Tibial artery (tissue), 4 donors: ENCODE measurements around the gene POP7.

Experiments used
- DNase-seq, 2 donors: peaks; one replicate each; pipeline ENCODE4 v3.0.0-alpha.2; 2019
- H3K27ac ChIP-seq, 2 donors: fragments of 200-600 bp; sonication (generic) in 1 of 2; 1 replicate in 1 of 2; 2 replicates in 1 of 2; pipeline ENCODE4 v1.5.1; 2018 to 2019; ENCODE audit warnings: mild to moderate bottlenecking in 1 of 2
- H3K27me3 ChIP-seq, 2 donors: fragments of 200-600 bp; sonication (generic) in 1 of 2; one replicate each; pipeline versions ENCODE4 v1.5.1 to v1.6.0; 2016 to 2019
- H3K36me3 ChIP-seq, 3 donors: fragments of 200-600 bp; sonication (generic) in 2 of 3; one replicate each; pipeline ENCODE4 v1.5.1; 2016 to 2019; ENCODE audit warnings: mild to moderate bottlenecking in 2 of 3
- H3K4me1 ChIP-seq, 4 donors: fragments of 200-600 bp; sonication (generic) in 2 of 4; 1 replicate in 3 of 4; 2 replicates in 1 of 4; pipeline ENCODE4 v1.5.1; 2016 to 2019
- H3K4me3 ChIP-seq, 2 donors: fragments of 200-600 bp; sonication (generic) in 1 of 2; 1 replicate in 1 of 2; 2 replicates in 1 of 2; pipeline ENCODE4 v1.5.1; 2018 to 2019; ENCODE audit warnings: mild to moderate bottlenecking in 2 of 2
- H3K9me3 ChIP-seq, 3 donors: fragments of 200-600 bp; sonication (generic) in 1 of 3; one replicate each; pipeline ENCODE4 v1.5.1; 2016 to 2019
- intact Hi-C: fragments of 100-400 bp; cut with DNase I; formaldehyde crosslinking; loops from one replicate; pipeline ENCODE4 v1.15.0; 2023; ENCODE audit warnings: low total_unique reads
- TF ChIP-seq, protein P1 (sequence below), 2 experiments: fragments of 200-600 bp in 1 of 2; fragments of 450-650 bp in 1 of 2; IDR thresholded peaks; one replicate each; pipeline ENCODE4 v1.5.1; 2017 to 2019; ENCODE audit warnings: antibody characterized with exemption in 2 of 2, mild to moderate bottlenecking in 1 of 2, moderate library complexity in 1 of 2

POP7 gene

DNA sequence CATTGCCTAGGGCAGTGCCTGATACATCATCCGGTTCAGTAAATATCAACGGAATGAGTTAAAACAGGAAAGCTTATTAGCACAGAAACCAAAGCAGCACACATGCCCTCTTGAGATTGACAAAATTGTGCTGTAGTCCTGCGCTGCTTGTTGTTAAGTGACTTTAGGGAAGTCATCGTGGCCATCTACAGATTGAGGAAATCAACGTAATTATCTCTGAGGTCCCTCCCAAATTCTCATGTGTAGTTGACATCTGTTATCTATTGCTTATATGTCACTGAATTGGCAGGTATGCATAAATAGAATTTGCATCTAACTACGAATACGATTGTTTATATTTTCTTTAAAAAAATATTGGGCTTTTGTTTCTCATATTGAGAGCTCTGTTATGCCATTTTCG is 35.8 kb upstream of the POP7 start:
- Histone ChIP-seq H3K9me3 (no peaks in the 10 kb centered on the region), H3K27ac (no peak overlapping the region), H3K27me3 (no peaks in the 10 kb centered on the region), H3K4me1 (peaks cover 0 to 18% (median 2%) of the 10 kb centered on the region in 4 donors), H3K36me3 (no peaks in the 10 kb centered on the region), H3K4me3 (no peak overlapping the region)
- DNase-seq: no peak
- intact Hi-C loops: loop anchor here (10.0 kb wide), 1 partner anchor 195 kb away; the partner anchor contains the start of gene TSC22D4
- TF ChIP-seq, protein P1, sequence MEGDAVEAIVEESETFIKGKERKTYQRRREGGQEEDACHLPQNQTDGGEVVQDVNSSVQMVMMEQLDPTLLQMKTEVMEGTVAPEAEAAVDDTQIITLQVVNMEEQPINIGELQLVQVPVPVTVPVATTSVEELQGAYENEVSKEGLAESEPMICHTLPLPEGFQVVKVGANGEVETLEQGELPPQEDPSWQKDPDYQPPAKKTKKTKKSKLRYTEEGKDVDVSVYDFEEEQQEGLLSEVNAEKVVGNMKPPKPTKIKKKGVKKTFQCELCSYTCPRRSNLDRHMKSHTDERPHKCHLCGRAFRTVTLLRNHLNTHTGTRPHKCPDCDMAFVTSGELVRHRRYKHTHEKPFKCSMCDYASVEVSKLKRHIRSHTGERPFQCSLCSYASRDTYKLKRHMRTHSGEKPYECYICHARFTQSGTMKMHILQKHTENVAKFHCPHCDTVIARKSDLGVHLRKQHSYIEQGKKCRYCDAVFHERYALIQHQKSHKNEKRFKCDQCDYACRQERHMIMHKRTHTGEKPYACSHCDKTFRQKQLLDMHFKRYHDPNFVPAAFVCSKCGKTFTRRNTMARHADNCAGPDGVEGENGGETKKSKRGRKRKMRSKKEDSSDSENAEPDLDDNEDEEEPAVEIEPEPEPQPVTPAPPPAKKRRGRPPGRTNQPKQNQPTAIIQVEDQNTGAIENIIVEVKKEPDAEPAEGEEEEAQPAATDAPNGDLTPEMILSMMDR (IDR thresholded peaks at IDR 0.05): no peak

DNA sequence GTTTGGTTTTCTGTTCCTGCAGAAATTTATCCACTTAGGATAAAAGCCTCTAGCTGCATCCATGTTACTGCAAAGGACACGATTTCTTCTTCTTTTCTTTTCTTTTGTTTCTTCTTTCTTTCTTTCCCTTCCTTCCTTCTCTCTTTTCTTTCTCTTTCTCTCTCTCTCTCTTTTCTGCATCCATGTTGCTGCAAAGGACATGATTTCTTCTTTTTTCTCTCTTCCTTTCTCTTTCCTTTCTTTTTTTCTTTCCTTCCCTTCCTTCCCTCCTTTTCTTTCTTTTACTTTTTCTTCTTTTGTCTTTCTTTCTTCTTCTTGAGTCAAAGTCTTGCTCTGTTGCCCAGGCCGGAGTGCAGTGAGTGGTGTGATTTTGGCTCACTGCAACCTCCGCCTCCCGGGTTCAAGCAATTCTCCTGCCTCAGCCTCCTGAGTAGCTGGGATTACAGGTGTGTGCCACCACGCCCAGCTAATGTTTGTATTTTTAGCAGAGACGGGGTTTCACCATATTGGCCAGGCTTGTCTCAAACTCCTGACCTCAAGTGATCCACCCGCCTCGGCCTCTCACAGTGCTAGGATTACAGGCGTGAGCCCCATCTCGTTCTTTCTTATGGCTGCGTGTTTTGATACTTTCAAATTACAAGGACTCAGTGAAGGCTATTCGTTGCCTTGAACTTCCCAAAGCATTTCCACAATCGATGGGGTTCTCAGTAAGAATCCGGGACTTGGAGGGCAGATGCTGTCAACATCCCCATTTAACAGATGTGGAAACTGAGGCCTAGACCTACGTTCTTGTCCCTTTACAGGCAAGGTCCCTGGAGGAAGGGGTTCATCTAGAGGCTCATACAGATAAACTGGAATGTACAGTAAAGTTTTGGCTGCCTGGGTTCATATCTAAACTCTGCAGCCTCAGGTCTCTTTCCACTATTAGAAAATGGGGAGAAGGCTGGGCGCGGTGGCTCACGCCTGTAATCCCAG is 34.3 kb upstream of the POP7 start:
- intact Hi-C loops: loop anchor here (10.0 kb wide), 1 partner anchor 197 kb away; the partner anchor contains the start of gene TSC22D4
- Histone ChIP-seq H3K4me1 (peaks cover 0 to 27% (median 10%) of the 10 kb centered on the region in 4 donors), H3K4me3 (no peak overlapping the region), H3K27ac (no peak overlapping the region), H3K9me3 (no peaks in the 10 kb centered on the region), H3K27me3 (no peaks in the 10 kb centered on the region), H3K36me3 (peaks cover 2 to 5% (median 4%) of the 10 kb centered on the region in 3 donors)
- TF ChIP-seq, protein P1 (IDR thresholded peaks at IDR 0.05): no peak
- DNase-seq: no peak

DNA sequence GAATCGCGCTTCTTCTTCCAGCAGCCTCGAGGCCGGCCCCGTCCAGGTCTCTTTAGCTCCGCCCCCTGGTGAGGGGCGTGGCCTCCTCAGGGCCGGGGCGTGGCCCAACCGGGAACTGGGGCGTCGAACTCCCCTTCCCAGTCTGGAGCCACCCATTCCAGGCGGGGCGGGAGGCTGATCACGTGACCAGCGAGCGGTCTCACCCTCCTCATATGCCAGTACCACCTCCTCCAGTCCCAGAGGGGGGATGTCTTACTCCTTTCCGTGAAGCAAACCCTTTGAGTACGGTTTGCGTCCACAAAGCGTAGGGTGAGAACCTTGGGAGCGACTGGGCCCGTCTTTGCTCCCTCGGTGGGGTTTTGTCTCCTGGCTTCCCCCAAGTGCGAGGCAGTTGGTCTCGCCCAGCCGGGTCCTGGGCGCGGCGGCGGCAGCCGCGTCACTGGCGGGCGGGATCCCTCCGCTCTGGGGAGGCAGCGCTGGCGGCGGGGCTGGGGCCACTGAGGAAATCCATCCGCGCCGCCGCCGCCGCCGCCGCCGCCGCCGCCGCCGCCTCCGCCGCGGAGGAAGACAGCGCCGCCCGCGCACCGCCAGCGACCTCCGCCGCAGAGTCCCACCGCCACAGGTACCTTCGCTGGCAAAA is 32.5 kb upstream of the POP7 start, which contains the start of gene GNB2:
GNB2 (plus strand) TSS at position 439 of the 640 bp plus-strand sequence. CDS start 2,526 bp downstream, outside the sequence.
- peaks cover 20 to 22% (median 21%) of the 10 kb centered on the region in 3 donors for H3K36me3 ChIP-seq
- no peaks in the 10 kb centered on the region for H3K9me3 ChIP-seq
- peak; percentile 99 to 100 for DNase-seq
- H3K4me3 ChIP-seq: peak within 1 kb of the TSS; percentile 98 to 99
- H3K4me1 ChIP-seq: peaks cover 0 to 24% (median 11%) of the 10 kb centered on the region in 4 donors
- H3K27me3 ChIP-seq: no peaks in the 10 kb centered on the region
- intact Hi-C loops: loop anchor here (10.0 kb wide), 1 partner anchor 199 kb away; the partner anchor contains the start of gene TSC22D4
- peak within 1 kb of the TSS; percentile 99 to 100 for H3K27ac ChIP-seq
- TF ChIP-seq, protein P1 (IDR thresholded peaks at IDR 0.05): peak in 1 of 2 experiments; percentile 26

DNA sequence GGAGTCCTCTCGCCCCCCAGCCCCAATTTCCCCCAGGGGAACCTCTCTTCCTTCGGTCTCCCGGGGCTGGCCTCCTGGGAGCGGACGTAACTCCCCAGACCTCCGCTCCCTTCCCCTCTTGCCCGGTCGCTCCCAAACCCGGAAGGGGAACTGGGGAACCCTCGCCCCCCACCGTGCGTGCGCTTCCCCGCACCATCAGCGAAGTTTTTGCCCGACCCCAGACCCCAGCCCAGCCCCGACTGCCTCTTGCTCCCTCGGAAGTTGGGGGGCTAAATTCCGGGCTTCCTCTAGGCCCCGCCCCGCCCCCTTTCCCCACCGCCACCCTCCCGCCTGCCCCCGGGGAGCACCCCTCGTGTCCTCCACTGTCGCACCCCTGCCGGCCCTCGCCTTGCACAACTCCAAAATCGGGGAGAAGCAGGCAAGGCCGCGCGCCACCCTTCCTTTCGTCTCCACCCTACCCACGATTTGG is 31.9 kb upstream of the POP7 start:
- intact Hi-C loops: loop anchor here (10.0 kb wide), 1 partner anchor 199 kb away; the partner anchor contains the start of gene TSC22D4
- Histone ChIP-seq H3K4me3 (peak overlapping the region; percentile 98 to 99), H3K27ac (peak overlapping the region; percentile 99 to 100), H3K9me3 (no peaks in the 10 kb centered on the region), H3K36me3 (peaks cover 25 to 28% (median 27%) of the 10 kb centered on the region in 3 donors), H3K27me3 (no peaks in the 10 kb centered on the region), H3K4me1 (peaks cover 0 to 27% (median 11%) of the 10 kb centered on the region in 4 donors)
- peak; percentile 72 to 81 for DNase-seq
- TF ChIP-seq, protein P1 (IDR thresholded peaks at IDR 0.05): no peak
